ENCODE measurements around the gene GSG1.

Gene GSG1

GRCh38 chr12:13049816-13050215 lies 53.7 kb downstream of the GSG1 start:
- no peak overlapping the region for H3K4me3 ChIP-seq (ENCODE audit: low read depth, low read length)
- peak; percentile 62 for DNase-seq (ENCODE audit: low read depth)
- TF ChIP-seq, protein P1, sequence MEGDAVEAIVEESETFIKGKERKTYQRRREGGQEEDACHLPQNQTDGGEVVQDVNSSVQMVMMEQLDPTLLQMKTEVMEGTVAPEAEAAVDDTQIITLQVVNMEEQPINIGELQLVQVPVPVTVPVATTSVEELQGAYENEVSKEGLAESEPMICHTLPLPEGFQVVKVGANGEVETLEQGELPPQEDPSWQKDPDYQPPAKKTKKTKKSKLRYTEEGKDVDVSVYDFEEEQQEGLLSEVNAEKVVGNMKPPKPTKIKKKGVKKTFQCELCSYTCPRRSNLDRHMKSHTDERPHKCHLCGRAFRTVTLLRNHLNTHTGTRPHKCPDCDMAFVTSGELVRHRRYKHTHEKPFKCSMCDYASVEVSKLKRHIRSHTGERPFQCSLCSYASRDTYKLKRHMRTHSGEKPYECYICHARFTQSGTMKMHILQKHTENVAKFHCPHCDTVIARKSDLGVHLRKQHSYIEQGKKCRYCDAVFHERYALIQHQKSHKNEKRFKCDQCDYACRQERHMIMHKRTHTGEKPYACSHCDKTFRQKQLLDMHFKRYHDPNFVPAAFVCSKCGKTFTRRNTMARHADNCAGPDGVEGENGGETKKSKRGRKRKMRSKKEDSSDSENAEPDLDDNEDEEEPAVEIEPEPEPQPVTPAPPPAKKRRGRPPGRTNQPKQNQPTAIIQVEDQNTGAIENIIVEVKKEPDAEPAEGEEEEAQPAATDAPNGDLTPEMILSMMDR (conservative IDR thresholded peaks at IDR 0.05; ENCODE audit: low read depth, low read length), result no peak

DNA sequence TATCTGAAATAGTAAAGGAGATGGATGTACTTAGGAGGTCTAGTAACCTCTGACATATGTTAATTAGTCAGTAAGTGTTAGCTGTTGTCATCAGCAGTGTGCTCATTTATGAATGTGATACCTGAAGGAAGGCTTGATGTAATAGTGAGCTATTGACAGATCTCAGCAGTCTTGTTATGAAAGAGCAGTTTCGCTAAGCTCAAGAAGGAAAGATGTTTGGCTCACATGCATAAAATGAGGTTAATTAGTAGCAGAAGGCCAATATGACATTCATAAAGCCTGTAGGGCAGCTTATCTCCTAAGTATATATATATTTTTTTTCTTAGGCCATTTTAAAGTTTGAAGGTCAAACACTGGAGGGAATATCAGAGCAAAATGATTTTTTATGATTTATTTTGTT lies 56.5 kb downstream of the GSG1 start:
- DNase-seq (ENCODE audit: low read depth), result no peak
- no peak overlapping the region for H3K4me3 ChIP-seq (ENCODE audit: low read depth, low read length)
- TF ChIP-seq, protein P1 (conservative IDR thresholded peaks at IDR 0.05; ENCODE audit: low read depth, low read length), result no peak

DNA sequence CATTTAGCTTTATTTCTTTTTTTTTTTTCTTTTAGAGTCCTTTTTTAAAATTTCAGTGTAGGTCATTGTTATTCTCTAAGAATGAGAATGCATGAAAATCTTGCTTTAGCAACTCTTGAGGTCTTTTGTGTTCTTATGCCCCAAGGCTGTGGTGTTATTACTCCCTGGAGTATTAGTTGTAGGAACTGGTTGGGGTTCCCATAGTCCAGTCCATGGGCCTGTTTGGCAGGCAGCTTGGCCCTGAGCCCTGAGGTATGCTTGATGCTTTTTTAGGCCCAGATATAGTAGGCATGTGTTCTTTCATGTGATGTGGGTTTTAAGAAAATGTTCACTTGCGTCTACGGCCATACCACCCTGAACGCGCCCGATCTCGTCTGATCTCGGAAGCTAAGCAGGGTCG lies 57.7 kb downstream of the GSG1 start:
- DNase-seq (ENCODE audit: low read depth), result no peak
- TF ChIP-seq, protein P1 (conservative IDR thresholded peaks at IDR 0.05; ENCODE audit: low read depth, low read length), result no peak
- H3K4me3 ChIP-seq (ENCODE audit: low read depth, low read length), result no peak overlapping the region

- TF ChIP-seq, protein P1 (conservative IDR thresholded peaks at IDR 0.05; ENCODE audit: low read depth, low read length), result no peak
- DNase-seq (ENCODE audit: low read depth), result peak; percentile 12
- peak overlapping the region; percentile 97 for H3K4me3 ChIP-seq (ENCODE audit: low read depth, low read length)
These were observed 58.6 kb downstream of the GSG1 start for GRCh38 chr12:13044906-13045299.

DNA sequence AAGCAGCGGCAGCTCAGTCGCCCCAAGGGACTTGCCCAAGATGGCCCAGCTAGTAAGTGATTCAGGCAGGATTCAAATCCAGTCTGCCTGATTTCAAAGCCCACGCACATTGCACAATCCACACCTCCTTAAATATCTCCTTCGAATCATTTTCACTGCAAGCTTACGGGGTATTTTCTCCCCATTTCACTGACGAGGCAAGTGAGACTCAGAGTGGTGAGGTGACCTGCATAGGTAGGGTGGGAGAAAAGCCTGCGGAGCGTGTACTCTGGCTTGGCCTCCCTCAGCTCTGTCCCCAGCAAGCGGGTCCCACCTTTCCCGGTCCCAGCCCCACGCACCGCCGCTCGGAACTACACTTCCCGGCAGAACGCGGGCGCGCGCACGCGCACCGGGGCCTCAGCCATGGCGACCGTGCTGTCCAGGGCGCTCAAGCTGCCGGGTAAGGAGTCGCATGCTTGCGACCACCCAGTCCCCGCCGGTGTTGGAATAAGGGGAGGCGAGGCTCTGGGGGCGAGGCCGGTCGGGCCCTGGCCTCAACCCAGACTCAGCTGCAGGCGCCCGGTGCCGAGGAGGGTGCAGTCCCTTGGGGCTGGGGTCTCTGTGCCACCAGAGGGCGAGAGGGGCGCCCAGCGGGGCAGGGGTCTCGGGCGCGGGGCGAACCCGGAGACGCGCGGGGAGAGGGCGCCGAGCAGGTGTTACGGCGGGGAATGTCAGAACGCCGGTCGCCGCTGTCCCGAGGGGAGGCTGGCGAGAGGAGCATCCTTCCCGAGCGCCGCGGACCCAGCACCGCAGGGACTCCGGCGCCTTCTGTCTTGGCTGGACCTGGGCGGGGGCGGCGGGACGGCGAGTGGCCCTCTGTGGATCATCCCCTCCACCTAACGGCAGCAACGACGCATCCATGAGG lies 59.2 kb downstream of the GSG1 start, which contains the start of gene FAM234B:
Gene FAM234B (plus strand): TSS at position 380 of the 904 bp plus-strand sequence. CDS start 23 bp downstream, at position 403.
- TF ChIP-seq, protein P1 (conservative IDR thresholded peaks at IDR 0.05; ENCODE audit: low read depth, low read length), result no peak
- H3K4me3 ChIP-seq (ENCODE audit: low read depth, low read length), result peak within 1 kb of the TSS; percentile 97
- peak; percentile 64 for DNase-seq (ENCODE audit: low read depth)

- TF ChIP-seq, protein P1 (conservative IDR thresholded peaks at IDR 0.05; ENCODE audit: low read depth, low read length), result no peak
- DNase-seq (ENCODE audit: low read depth), result no peak
- H3K4me3 ChIP-seq (ENCODE audit: low read depth, low read length), result no peak overlapping the region
These were observed 60.7 kb downstream of the GSG1 start for GRCh38 chr12:13042666-13043230.

All from choroid plexus epithelial cell (primary cell).